ENCODE data around the gene KNCN. TPM values are rescaled to one million over a fixed set of nuclear protein-coding genes. Genes with fewer than 3 reads are reported as not detected.

The KNCN gene
- total RNA-seq, 1 donor from 2014 or later = not detected

- Histone ChIP-seq H3K79me2 (ENCODE audit: insufficient read depth, low read length) (no peaks in the 10 kb centered on the region), H3K4me1 (ENCODE audit: insufficient read depth, low read length) (peaks cover 2% of the 10 kb centered on the region), H3K27ac (ENCODE audit: low read depth, low read length) (no peak overlapping the region), H2AFZ (ENCODE audit: low read depth, low read length) (no peak overlapping the region), H3K9ac (ENCODE audit: low read length) (no peak overlapping the region), H3K27me3 (ENCODE audit: insufficient read depth, low read length) (peaks cover 42% of the 10 kb centered on the region), H4K20me1 (ENCODE audit: insufficient read depth, low read length) (no peaks in the 10 kb centered on the region), H3K9me3 (ENCODE audit: insufficient read depth, low read depth, low read length) (no peaks in the 10 kb centered on the region), H3K36me3 (ENCODE audit: insufficient read depth, low read length) (no peaks in the 10 kb centered on the region), H3K4me2 (ENCODE audit: low read length) (no peak overlapping the region), H3K4me3 (ENCODE audit: insufficient read depth, low read depth, low read length) (no peak overlapping the region)
- H3K27ac Mint-ChIP-seq (ENCODE audit: unreplicated experiment) = no peak overlapping the region
- FAIRE-seq (no peak), DNase-seq (ENCODE audit: low read depth) (no peak)
- H3K27me3 Mint-ChIP-seq (ENCODE audit: low read depth, unreplicated experiment) = peaks cover 69% of the 10 kb centered on the region
- peaks cover 10% of the 10 kb centered on the region for H3K4me1 Mint-ChIP-seq (ENCODE audit: low read depth, unreplicated experiment)
- H3K36me3 Mint-ChIP-seq (ENCODE audit: low read depth, unreplicated experiment) = peaks cover 3% of the 10 kb centered on the region
- H3K4me3 Mint-ChIP-seq (ENCODE audit: unreplicated experiment) = no peak overlapping the region
- TF ChIP-seq EZH2 (IDR thresholded peaks at IDR 0.05; ENCODE audit: insufficient read depth, low read length) (no peak), CTCF (IDR thresholded peaks at IDR 0.05; ENCODE audit: insufficient read depth, low read depth, low read length) (no peak)
- peaks cover 2% of the 10 kb centered on the region for H3K9me3 Mint-ChIP-seq (ENCODE audit: unreplicated experiment)
Measured at GRCh38 chr1:46529031-46529630, 22.3 kb downstream of the KNCN start.

GRCh38 chr1:46528297-46528955 lies 23.0 kb downstream of the KNCN start:
- TF ChIP-seq EZH2 (IDR thresholded peaks at IDR 0.05; ENCODE audit: insufficient read depth, low read length) (no peak), CTCF (IDR thresholded peaks at IDR 0.05; ENCODE audit: insufficient read depth, low read depth, low read length) (no peak)
- no peak overlapping the region for H3K4me2 ChIP-seq (ENCODE audit: low read length)
- peaks cover under 1% of the 10 kb centered on the region for H3K4me1 ChIP-seq (ENCODE audit: insufficient read depth, low read length)
- H4K20me1 ChIP-seq (ENCODE audit: insufficient read depth, low read length) = no peaks in the 10 kb centered on the region
- DNase-seq (ENCODE audit: low read depth) (no peak), FAIRE-seq (no peak)
- Mint-ChIP-seq H3K27me3 (ENCODE audit: low read depth, unreplicated experiment) (peaks cover 69% of the 10 kb centered on the region), H3K36me3 (ENCODE audit: low read depth, unreplicated experiment) (peaks cover 3% of the 10 kb centered on the region), H3K9me3 (ENCODE audit: unreplicated experiment) (peaks cover 2% of the 10 kb centered on the region), H3K4me1 (ENCODE audit: low read depth, unreplicated experiment) (peaks cover 10% of the 10 kb centered on the region), H3K27ac (ENCODE audit: unreplicated experiment) (no peak overlapping the region), H3K4me3 (ENCODE audit: unreplicated experiment) (no peak overlapping the region)
- H3K9ac ChIP-seq (ENCODE audit: low read length) = no peak overlapping the region
- no peaks in the 10 kb centered on the region for H3K36me3 ChIP-seq (ENCODE audit: insufficient read depth, low read length)
- no peak overlapping the region for H3K27ac ChIP-seq (ENCODE audit: low read depth, low read length)
- H3K79me2 ChIP-seq (ENCODE audit: insufficient read depth, low read length) = no peaks in the 10 kb centered on the region
- no peaks in the 10 kb centered on the region for H3K9me3 ChIP-seq (ENCODE audit: insufficient read depth, low read depth, low read length)
- peaks cover 39% of the 10 kb centered on the region for H3K27me3 ChIP-seq (ENCODE audit: insufficient read depth, low read length)
- H2AFZ ChIP-seq (ENCODE audit: low read depth, low read length) = no peak overlapping the region
- H3K4me3 ChIP-seq (ENCODE audit: insufficient read depth, low read depth, low read length) = no peak overlapping the region

Measured in astrocyte (in vitro differentiated cells and primary cell).